Astrocyte of the spinal cord (primary cell): ENCODE data around the gene DNHD1.

ENCODE experiments used
- DNase-seq: peaks from one replicate; pipeline ENCODE4 v3.0.0; 2011; ENCODE audit warnings: low read depth, low spot score
- H3K4me3 ChIP-seq: 2 replicates; pipeline ENCODE4 v1.5.1; 2011; ENCODE audit warnings: low read depth, mild to moderate bottlenecking, low read length, moderate library complexity
- in situ Hi-C: cut with HindIII; loops from 2 replicates; pipeline ENCODE4 v1.10.0; 2017; ENCODE audit warnings: low sequenced_read_pairs
- TF ChIP-seq, protein P1 (sequence below): IDR thresholded peaks from 2 replicates; pipeline ENCODE4 v1.5.1; 2012; ENCODE audit warnings: low read depth, mild to moderate bottlenecking, low read length, inconsistent platforms

DNHD1 gene

DNA sequence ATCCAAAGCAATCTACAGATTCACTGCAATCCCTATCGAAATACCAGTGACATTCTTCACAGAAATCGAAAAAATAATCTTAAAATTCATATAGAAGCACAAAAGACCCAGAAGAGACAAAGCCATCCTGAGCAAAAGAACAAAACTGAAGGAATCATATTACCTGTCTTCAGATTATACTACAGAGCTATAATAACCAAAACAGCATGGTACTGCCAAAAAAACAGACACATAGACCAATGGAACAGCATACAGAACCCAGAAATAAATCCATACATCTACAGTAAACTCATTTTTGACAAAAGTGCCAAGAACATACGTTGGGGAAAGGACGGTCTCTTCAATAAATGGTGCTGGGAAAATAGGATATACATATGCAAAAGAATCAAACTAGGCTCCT, 87.4 kb downstream of the DNHD1 start:
- TF ChIP-seq, protein P1, sequence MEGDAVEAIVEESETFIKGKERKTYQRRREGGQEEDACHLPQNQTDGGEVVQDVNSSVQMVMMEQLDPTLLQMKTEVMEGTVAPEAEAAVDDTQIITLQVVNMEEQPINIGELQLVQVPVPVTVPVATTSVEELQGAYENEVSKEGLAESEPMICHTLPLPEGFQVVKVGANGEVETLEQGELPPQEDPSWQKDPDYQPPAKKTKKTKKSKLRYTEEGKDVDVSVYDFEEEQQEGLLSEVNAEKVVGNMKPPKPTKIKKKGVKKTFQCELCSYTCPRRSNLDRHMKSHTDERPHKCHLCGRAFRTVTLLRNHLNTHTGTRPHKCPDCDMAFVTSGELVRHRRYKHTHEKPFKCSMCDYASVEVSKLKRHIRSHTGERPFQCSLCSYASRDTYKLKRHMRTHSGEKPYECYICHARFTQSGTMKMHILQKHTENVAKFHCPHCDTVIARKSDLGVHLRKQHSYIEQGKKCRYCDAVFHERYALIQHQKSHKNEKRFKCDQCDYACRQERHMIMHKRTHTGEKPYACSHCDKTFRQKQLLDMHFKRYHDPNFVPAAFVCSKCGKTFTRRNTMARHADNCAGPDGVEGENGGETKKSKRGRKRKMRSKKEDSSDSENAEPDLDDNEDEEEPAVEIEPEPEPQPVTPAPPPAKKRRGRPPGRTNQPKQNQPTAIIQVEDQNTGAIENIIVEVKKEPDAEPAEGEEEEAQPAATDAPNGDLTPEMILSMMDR, result no peak
- in situ Hi-C loops, result no loop called here
- no peak for DNase-seq
- H3K4me3 ChIP-seq, result no peak overlapping the region

DNA sequence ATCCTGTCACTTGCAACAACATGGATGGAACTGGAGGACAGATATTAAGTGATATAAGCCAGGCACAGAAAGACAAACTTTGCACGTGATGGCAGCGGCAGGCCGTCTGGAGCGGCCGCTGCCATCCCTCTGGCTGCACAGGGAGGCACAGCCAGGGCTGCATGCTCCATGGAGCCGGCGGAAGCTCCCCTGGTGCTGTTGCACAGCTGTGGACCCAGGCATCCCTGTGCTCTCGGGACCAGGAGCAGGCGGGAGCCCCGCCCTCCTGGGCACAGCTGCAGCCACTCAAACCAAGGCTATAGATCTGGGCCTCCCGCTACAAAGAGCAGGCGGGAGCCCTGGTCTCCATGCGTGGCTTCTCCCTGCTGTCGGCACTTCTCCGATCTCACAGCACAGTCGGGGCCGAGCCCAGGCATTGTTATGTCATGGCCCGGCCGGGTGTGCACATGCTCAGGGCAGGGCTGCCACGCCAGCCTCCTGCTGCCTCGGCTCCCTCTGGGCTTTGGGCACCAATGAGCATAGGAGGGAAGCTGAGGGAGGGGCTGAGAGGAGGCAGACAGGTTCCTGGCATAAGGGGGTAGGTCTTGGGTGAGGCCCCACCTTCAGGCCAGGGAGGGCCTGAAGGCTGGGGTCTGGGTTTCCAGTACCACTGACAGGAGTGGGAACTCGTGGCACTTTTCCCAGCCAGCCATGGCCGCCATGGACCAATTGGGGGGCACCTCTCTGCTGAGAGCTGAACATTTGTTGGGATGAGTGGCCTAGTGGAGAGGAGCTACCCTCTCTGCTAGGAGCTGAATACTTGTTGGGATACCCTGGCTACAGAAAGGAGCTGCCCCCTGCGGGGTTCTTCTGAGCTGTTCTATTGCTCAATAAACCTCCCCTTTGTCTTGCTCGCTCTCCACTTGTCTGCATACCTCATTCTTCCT, 89.6 kb downstream of the DNHD1 start:
- TF ChIP-seq, protein P1, result no peak
- no peak for DNase-seq
- in situ Hi-C loops, result no loop called here

DNA sequence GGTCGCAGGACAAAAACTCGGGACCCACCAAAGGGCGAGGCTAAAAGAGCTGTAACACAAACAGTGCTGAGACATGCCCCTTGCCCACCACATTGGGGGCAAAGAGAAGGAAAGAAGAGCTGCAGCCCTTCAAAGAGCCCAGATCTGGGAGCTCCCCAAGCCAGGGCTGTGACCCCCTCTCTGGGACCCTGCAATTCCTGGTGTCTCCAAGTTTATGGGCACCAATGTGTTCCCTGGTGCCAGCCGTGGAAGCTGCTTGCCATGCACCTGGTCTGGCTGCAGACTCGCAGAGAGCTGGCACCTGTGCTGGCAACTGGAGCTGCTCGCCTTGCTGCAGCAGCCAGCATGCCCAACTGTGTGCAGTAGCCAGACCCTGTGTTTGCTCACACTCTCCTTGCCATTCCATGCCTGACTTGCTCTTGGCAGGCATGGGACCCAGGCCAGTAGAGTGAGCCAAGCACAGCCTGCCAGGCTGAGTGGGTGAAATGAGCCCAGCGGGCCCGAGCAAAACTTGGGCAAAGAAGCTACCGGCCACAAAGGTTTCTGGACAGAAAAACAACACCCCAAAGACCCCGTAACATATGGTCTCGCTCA, 90.4 kb downstream of the DNHD1 start:
- in situ Hi-C loops, result no loop called here
- DNase-seq, result no peak
- TF ChIP-seq, protein P1, result no peak
- no peak overlapping the region for H3K4me3 ChIP-seq

More for the DNA sequence above, 89.6 kb downstream of the DNHD1 start:
- H3K4me3 ChIP-seq, result no peak overlapping the region

DNA sequence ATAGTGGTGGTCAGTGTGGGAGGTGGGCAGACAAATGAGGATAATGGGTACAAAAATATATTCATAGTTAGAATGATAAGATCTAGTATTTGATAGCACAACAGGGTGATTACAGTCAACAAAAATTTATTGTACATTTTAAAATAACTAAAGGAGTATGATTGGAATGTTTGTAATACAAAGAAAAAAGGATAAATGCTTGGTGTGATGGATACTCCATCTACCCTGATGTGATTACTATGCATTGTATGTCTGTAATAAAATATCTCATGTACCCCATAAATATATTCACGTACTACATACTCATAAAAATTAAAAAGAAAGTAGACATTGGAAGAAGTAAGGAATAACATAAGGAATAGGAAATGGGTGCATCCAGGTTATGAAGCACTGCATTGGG, 90.9 kb downstream of the DNHD1 start:
- in situ Hi-C loops, result no loop called here
- no peak overlapping the region for H3K4me3 ChIP-seq
- TF ChIP-seq, protein P1, result no peak
- DNase-seq, result no peak

DNA sequence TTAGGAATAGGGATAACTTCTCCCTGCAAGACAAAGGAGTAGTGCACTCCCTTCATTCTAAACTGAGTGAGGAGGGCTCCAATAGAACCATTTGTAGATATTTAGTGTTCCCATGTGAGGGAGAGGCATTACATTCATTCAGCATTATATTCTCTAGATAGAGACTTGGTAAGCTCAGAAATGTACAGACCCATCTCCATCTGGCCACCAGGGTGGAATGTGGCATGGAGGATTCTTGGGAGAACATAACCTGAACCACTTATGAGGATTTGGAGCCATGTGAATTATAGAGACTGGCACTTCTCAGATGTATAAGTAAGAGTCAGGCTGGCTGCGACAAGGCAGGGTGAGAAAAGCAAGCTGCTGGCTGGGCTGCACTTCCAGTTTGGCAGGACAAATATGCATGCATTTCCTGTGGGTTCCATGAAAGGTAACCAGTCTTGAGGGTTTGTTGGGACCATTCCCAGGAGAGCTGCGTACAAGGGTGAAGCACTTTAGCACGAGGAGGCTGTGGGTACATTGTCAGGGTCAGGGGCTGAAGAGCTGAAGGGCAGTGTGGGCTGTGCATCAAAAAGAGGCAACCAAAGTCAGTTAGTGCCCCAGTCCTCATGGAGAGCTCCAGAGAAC, 97.2 kb downstream of the DNHD1 start:
- TF ChIP-seq, protein P1, result no peak
- H3K4me3 ChIP-seq, result no peak overlapping the region
- no peak for DNase-seq
- in situ Hi-C loops, result no loop called here

DNA sequence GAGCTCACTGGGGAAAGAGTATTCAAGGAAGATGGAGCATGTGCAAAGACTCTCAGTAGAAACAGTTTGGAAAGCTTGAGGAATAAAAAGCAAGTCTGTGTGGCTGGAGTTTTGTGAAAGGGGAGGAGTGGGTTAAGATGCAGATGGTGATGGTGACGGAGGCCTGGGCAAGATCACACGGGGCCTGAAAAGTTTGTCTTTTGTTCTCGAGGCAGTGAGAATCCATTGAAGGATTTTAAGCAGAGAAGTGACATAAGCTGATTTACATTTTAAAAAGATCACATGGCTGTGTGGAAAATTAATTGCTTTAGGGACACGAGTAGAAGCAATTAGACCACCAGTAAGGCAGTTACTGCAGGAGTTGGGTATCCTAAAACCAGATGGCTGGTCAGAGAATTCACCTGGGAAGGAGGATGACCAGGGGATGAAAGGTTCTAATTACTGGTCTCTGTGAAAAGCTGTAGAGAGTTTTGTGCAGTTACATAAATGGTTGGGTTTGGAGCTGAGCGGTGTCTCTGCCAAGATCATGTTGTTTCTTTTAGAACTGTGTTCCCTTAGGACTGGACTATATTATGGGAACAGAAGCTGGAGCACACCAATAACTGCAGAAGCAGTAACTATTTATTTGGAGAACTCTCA, 99.3 kb downstream of the DNHD1 start:
- H3K4me3 ChIP-seq, result no peak overlapping the region
- in situ Hi-C loops, result no loop called here
- TF ChIP-seq, protein P1, result no peak
- DNase-seq, result no peak
